Common myeloid progenitor, CD34-positive (primary cell): ENCODE results near the gene SAMMSON.
A peak's percentile ranks its signal among the peaks of the same experiment; 100 is the strongest.

Experiments
- CTCF ChIA-PET: fragments of 350-600 bp; sonication (Branson Sonifier 250); formaldehyde crosslinking; loops from one replicate; lab custom pipeline; 2021; ENCODE audit warnings: antibody characterized with exemption; lab: Charles Lee
- POLR2A ChIA-PET: fragments of 350-600 bp; sonication (Branson Sonifier 250); formaldehyde crosslinking; loops from one replicate; lab custom pipeline; 2021; ENCODE audit warnings: antibody characterized with exemption; lab: Charles Lee
- DNase-seq, 3 donors: peaks; one replicate each; pipeline versions ENCODE4 v3.0.0 to v3.0.0-alpha.2; 2013
- H3K27ac ChIP-seq, 2 experiments: 1 replicate in 1 of 2; 2 replicates in 1 of 2; pipeline ENCODE4 v1.7.0; 2013; ENCODE audit warnings: inconsistent platforms in 2 of 2, low read length in 2 of 2, mild to moderate bottlenecking in 2 of 2, low read depth in 1 of 2, moderate library complexity in 1 of 2; ENCODE audit not compliant: severe bottlenecking in 2 of 2, insufficient read depth in 1 of 2, poor library complexity in 1 of 2
- H3K27me3 ChIP-seq, 5 experiments: replicated peaks in 2 of 5; 1 replicate in 3 of 5; 2 replicates in 2 of 5; pipeline versions ENCODE4 v1.6.1 to v1.7.0; 2013; ENCODE audit warnings: low read length in 4 of 5, mild to moderate bottlenecking in 2 of 5, moderate library complexity in 2 of 5, inconsistent platforms in 1 of 5; ENCODE audit not compliant: insufficient read depth in 5 of 5, control insufficient read depth in 4 of 5
- H3K36me3 ChIP-seq, 4 experiments: 1 replicate in 2 of 4; 2 replicates in 2 of 4; pipeline versions ENCODE4 v1.6.1 to v1.7.0; 2013; ENCODE audit warnings: low read length in 3 of 4, control low read depth in 1 of 4, mild to moderate bottlenecking in 1 of 4; ENCODE audit not compliant: control insufficient read depth in 4 of 4, insufficient read depth in 4 of 4
- H3K4me1 ChIP-seq, 4 experiments: 1 replicate in 3 of 4; 2 replicates in 1 of 4; pipeline versions ENCODE4 v1.6.1 to v1.7.1; 2013; ENCODE audit warnings: low read length in 3 of 4, mild to moderate bottlenecking in 3 of 4, control low read depth in 1 of 4, inconsistent platforms in 1 of 4, moderate library complexity in 1 of 4; ENCODE audit not compliant: control insufficient read depth in 4 of 4, insufficient read depth in 4 of 4; ENCODE audit errors: control extremely low read depth in 1 of 4
- H3K4me3 ChIP-seq, 7 experiments: 1 replicate in 4 of 7; 2 replicates in 3 of 7; pipeline versions ENCODE4 v1.5.1 to v1.7.0; 2013; ENCODE audit warnings: mild to moderate bottlenecking in 7 of 7, low read length in 6 of 7, moderate library complexity in 6 of 7, inconsistent platforms in 2 of 7, low read depth in 2 of 7, control low read depth in 1 of 7; ENCODE audit not compliant: insufficient read depth in 4 of 7, control insufficient read depth in 1 of 7; ENCODE audit errors: extremely low read depth in 1 of 7
- H3K9me3 ChIP-seq, 5 experiments: 1 replicate in 4 of 5; 2 replicates in 1 of 5; pipeline versions ENCODE4 v1.6.1 to v1.7.1; 2013; ENCODE audit warnings: low read length in 4 of 5, mild to moderate bottlenecking in 2 of 5, inconsistent platforms in 1 of 5, low read depth in 1 of 5, moderate library complexity in 1 of 5; ENCODE audit not compliant: control insufficient read depth in 4 of 5, insufficient read depth in 2 of 5; ENCODE audit errors: control extremely low read depth in 1 of 5
- whole genome bisulfite sequencing: methylation state at CpG from one replicate; pipeline ENCODE4 v1.1.5; 2013; ENCODE audit not compliant: insufficient coverage; 5-methylcytosine and 5-hydroxymethylcytosine counted together

Gene SAMMSON

DNA sequence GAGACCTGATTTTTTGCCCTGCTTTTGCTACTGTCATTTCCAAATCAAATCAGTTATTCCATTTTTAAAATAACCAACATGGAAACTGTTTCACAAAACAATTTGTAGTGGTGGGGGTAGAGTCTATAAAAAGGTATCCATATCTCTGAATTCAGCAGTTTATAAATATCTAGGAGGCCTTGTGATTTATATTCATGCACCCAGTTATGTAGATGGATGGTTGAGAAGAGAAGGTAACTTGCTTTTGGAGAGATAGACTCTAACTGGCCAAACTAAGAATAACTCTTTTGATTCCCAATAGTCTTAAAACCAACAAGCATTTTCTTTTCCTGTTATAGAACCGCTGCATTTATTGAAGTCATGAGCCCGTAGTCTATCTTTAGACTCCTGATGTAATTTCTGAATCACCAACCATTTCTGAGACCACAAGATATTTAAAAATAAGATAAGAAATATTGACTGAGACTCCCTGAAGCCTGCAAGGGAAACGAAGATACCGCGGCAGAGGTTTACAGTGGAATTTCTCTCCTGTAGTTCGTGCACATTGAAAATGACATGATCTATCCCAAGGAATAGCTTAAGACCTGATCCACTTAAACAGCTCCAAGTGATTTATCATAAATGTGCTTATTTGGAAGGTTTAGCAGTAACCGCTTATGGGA lies 68.5 kb downstream of the SAMMSON start:
- Histone ChIP-seq H3K27me3 (peaks cover 13 to 50% (median 16%) of the 10 kb centered on the region in 5 experiments), H3K4me3 (no peak overlapping the region)
- CTCF ChIA-PET: no interaction called here

DNA sequence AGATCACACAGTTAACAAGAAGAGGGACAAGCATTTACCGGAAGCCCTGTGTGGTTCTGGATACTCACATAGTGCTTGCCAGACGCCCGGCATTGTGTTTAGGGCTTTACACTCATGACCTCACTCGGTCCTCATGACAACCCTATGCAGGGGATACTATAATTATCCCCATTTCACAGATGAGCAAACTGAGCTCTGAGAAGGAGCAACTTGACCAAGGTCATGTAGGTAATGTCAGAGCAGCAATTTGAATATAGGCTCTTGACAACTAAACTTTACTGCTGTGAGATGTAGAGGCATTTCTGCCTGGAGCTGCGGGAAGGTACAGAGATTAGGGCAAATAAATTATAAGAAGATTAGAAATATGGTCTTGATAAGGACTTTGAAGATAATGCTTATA lies 70.0 kb downstream of the SAMMSON start:
- ChIA-PET CTCF (interaction anchor here (1.6 kb wide), 1 partner anchor 8 kb away, joined by 7 read pairs; no protein-coding TSS in a partner anchor), POLR2A (no interaction called here)
- Histone ChIP-seq H3K27ac (no peak overlapping the region), H3K27me3 (peaks cover 11 to 60% (median 18%) of the 10 kb centered on the region in 5 experiments), H3K36me3 (no peaks in the 10 kb centered on the region), H3K9me3 (no peaks in the 10 kb centered on the region), H3K4me3 (no peak overlapping the region), H3K4me1 (no peaks in the 10 kb centered on the region)
- no peak for DNase-seq
- WGBS: 90% methylated on average over 2 of the region's 5 CpGs

More for the DNA sequence above, 68.5 kb downstream of the SAMMSON start:
- Histone ChIP-seq H3K9me3 (no peaks in the 10 kb centered on the region), H3K4me1 (no peaks in the 10 kb centered on the region), H3K27ac (no peak overlapping the region), H3K36me3 (no peaks in the 10 kb centered on the region)
- WGBS: 86% methylated on average over 5 of the region's 7 CpGs
- POLR2A ChIA-PET: no interaction called here
- no peak for DNase-seq

DNA sequence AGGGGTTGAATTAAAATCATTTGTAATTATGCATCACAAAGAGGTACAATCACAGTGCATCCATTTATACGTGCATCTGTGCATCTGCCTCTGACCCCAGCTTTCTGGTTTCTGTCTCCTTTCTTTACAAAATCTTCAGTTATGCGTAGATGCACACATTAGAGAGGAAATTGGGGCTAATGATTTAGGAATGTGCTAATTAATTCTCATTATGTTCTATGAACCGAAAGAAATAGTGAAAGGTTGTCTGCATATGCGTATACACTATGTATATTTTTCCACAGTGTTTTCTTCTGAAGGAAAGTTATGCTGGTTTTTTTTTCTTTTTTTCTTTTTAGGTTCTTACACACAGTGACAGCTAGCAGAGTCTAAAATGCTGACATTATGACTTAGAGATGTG lies 71.6 kb downstream of the SAMMSON start:
- ChIA-PET CTCF (interaction anchor here (0.8 to 1.6 kb wide), 3 partner anchors 9 to 19 kb away, joined by 3 to 7 read pairs (median 3); no protein-coding TSS in a partner anchor), POLR2A (no interaction called here)
- no peaks in the 10 kb centered on the region for H3K9me3 ChIP-seq

DNA sequence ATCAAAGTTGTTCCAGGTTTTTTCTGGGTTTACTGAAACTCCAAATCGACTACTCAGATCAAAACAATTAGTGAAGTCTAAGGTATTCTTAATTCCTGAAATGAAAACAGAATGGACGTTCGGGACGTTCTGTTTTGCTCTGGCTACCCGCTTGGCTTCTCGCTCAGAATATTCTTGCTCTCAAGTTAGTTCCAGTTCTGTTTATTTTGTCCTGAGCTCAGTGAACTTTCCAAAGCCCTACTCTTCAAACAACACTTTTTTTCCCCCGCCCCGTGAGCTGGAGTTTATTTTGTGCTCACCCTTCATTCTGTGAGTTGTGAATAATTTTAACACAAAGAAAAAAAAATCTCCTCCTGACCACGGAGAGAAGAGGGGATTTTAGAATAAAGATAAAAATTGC lies 72.6 kb downstream of the SAMMSON start:
- H3K9me3 ChIP-seq: no peaks in the 10 kb centered on the region
- H3K4me1 ChIP-seq: no peaks in the 10 kb centered on the region
- CTCF ChIA-PET: no interaction called here
- H3K27me3 ChIP-seq: peaks cover 11 to 80% (median 26%) of the 10 kb centered on the region in 5 experiments
- WGBS: 5% methylated on average over 6 of the region's 9 CpGs
- H3K36me3 ChIP-seq: no peaks in the 10 kb centered on the region
- POLR2A ChIA-PET: no interaction called here
- H3K27ac ChIP-seq: no peak overlapping the region
- DNase-seq: peak in 1 of 3 donors; percentile 5
- H3K4me3 ChIP-seq: no peak overlapping the region

More for the DNA sequence above, 71.6 kb downstream of the SAMMSON start:
- no peaks in the 10 kb centered on the region for H3K36me3 ChIP-seq
- H3K27ac ChIP-seq: no peak overlapping the region
- 83% methylated on average over 1 of the region's 4 CpGs for WGBS
- DNase-seq: no peak
- no peaks in the 10 kb centered on the region for H3K4me1 ChIP-seq
- no peak overlapping the region for H3K4me3 ChIP-seq
- H3K27me3 ChIP-seq: peaks cover 11 to 72% (median 24%) of the 10 kb centered on the region in 5 experiments

DNA sequence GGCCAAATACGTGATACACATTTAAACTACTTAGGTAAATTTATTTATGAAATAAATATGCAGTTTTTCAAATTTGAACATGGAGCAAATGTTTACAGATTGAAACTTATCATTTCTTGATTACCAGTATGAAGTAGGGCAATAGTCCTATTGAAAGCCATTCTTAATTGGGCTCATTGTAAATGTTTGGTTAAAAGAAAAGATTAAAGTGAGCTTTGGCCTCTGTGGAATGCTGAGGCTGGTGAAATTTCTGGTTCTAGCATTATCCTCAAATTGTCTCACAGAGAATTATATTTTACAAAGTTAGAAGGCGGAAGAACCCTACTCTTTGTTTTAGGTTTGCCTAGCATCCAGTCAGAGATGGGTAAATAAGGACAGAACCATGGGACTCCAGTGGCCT lies 73.2 kb downstream of the SAMMSON start:
- Histone ChIP-seq H3K36me3 (no peaks in the 10 kb centered on the region), H3K27ac (no peak overlapping the region), H3K9me3 (no peaks in the 10 kb centered on the region), H3K4me1 (no peaks in the 10 kb centered on the region), H3K4me3 (no peak overlapping the region), H3K27me3 (peaks cover 13 to 80% (median 26%) of the 10 kb centered on the region in 5 experiments)
- POLR2A ChIA-PET: no interaction called here
- CTCF ChIA-PET: interaction anchor here (0.5 kb wide), 1 partner anchor 146 kb away, joined by 4 read pairs; no protein-coding TSS in a partner anchor
- DNase-seq: no peak
- 100% methylated on average over 1 of the region's 2 CpGs for WGBS

DNA sequence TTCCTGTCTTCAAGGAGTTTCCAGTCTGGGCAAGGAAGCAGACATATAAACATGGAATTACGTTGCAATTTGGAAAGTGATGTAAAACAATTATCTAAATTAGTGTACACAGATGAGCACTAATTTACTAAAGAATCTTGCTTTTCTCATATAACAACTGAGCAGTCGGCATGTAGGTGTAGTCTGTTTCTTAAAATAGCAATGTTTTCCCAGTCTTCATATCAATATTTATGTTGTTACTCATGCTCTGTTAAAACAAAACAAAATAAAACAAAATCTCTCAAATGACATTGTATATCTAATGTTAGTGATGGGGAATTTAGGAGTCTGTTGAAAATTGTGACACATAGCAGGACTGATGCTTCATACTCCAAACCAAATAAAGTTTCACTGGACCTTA lies 75.6 kb downstream of the SAMMSON start:
- no peaks in the 10 kb centered on the region for H3K36me3 ChIP-seq
- ChIA-PET CTCF (no interaction called here), POLR2A (interaction anchor here (0.6 kb wide), 1 partner anchor 670 kb away, joined by 5 read pairs; no protein-coding TSS in a partner anchor)
- no peak for DNase-seq
- no peaks in the 10 kb centered on the region for H3K4me1 ChIP-seq
- WGBS: no CpG with 5 or more reads among the region's 2 CpGs
- no peak overlapping the region for H3K4me3 ChIP-seq
- no peak overlapping the region for H3K27ac ChIP-seq
- peaks cover 0 to 2% (median 0%) of the 10 kb centered on the region in 5 experiments for H3K9me3 ChIP-seq
- H3K27me3 ChIP-seq: peaks cover 11 to 69% (median 24%) of the 10 kb centered on the region in 5 experiments

DNA sequence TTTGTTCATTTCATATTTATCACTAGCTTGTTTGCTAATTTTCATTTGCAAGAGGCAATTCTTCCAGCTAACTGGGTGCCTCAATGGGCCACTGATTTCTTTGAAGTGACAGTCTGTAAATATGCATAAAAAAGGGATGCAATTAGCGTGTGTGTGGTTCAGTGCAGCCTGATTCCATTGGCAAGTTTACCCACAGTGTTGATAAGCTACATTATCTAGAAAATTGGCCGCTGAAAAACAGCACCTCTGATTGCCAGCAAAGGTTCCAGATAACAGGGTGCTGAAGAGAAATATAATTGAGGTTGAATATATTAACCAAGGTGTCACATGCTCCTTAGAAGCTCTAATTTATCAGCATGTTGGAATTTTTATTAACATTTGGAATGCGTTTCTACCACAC lies 76.9 kb downstream of the SAMMSON start:
- ChIA-PET POLR2A (no interaction called here), CTCF (interaction anchor here (0.7 kb wide), 1 partner anchor 20 kb away, joined by 3 read pairs; no protein-coding TSS in a partner anchor)
- Histone ChIP-seq H3K36me3 (no peaks in the 10 kb centered on the region), H3K27ac (no peak overlapping the region), H3K4me3 (no peak overlapping the region), H3K27me3 (peaks cover 9 to 58% (median 21%) of the 10 kb centered on the region in 5 experiments), H3K4me1 (no peaks in the 10 kb centered on the region), H3K9me3 (peaks cover 0 to 2% (median 0%) of the 10 kb centered on the region in 5 experiments)
- no peak for DNase-seq
- WGBS: 60% methylated on average over 2 of the region's 3 CpGs
